ENCODE data around the gene CORO2A.
A peak's percentile ranks its signal among the peaks of the same experiment; 100 is the strongest.
"Not testable (repeated sequence)": the region's sequence is repeated elsewhere in the genome, so short reads cannot be mapped to it uniquely, and the experiment has no call there.

CORO2A gene

GRCh38 chr9:98080780-98081179 is 111.7 kb downstream of the CORO2A start:
- DNase-seq, result no peak

DNA sequence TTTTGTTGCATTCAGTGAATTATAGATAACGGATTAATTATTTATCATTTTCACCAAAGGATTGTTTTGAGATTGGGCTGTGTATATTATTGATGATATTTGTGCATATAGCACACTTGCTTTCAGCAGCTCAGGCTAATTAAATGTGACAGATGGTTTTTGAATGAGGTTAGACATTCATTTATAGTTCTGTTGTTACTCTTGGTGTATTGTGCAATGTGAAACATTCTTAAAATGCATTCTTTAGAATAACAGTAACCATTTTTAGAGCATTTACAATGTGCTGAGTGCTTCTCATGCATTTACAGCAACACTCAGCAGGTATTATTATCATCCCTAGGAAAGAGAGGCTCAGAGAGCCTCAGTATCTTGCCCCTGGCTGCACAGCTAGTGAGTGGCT is 112.1 kb downstream of the CORO2A start:
- no peak for DNase-seq

DNA sequence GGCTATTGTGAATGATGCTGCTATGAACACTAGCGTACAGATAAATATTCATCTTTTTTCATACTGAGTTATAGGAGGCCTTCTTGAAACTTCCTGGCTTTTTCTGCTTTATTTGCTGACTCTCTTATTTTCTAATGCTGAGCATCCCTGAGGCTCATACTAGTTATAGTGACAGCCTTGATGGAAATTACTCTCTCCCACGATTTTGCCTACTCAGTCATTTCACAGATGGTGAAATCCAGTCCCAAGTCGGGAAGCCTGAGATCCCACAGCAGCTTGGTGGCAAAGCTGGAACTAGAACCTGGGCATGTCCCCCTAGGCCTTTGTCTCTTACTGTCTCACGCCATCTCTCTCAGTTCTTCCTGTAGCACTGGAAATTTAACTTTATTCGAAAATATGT is 113.5 kb downstream of the CORO2A start:
- DNase-seq, result no peak

GRCh38 chr9:98076514-98076890 is 115.9 kb downstream of the CORO2A start:
- DNase-seq, result not testable (repeated sequence)

- DNase-seq, result peak; percentile 68
Observed at GRCh38 chr9:98075332-98075805, 117.1 kb downstream of the CORO2A start.

GRCh38 chr9:98074115-98074990 is 118.1 kb downstream of the CORO2A start:
- DNase-seq, result peak; percentile 71

- no peak for DNase-seq
Observed at GRCh38 chr9:98071737-98072136, 120.7 kb downstream of the CORO2A start.
